SK-N-SH (cell line): Measurements from ENCODE around the gene ACOT12.

Source experiments
- EZH2phosphoT487 ChIP-seq: fragments of 200-600 bp; sonication (generic); IDR thresholded peaks from 2 replicates; pipeline ENCODE4 v1.6.1; 2017; ENCODE audit warnings: low read depth, mixed run types, mild to moderate bottlenecking, antibody characterized with exemption, moderate library complexity, borderline replicate concordance
- NRF1 ChIP-seq: IDR thresholded peaks from 2 replicates; pipeline ENCODE4 v1.6.1; 2012; ENCODE audit warnings: low read depth, mild to moderate bottlenecking, low read length
- TF ChIP-seq, protein P1 (sequence below): IDR thresholded peaks from 2 replicates; pipeline ENCODE4 v1.6.1; 2012; ENCODE audit warnings: mild to moderate bottlenecking, low read depth, low read length, moderate library complexity
- TF ChIP-seq, protein P2 (sequence below): fragments of 200-600 bp; sonication (generic); IDR thresholded peaks from 2 replicates; pipeline ENCODE4 v1.6.1; 2017; ENCODE audit warnings: antibody characterized with exemption, mild to moderate bottlenecking, moderate library complexity
- TF ChIP-seq, protein P3 (sequence below): IDR thresholded peaks from 2 replicates; pipeline ENCODE4 v1.4.0; 2012; ENCODE audit warnings: low read depth, borderline replicate concordance

DNA sequence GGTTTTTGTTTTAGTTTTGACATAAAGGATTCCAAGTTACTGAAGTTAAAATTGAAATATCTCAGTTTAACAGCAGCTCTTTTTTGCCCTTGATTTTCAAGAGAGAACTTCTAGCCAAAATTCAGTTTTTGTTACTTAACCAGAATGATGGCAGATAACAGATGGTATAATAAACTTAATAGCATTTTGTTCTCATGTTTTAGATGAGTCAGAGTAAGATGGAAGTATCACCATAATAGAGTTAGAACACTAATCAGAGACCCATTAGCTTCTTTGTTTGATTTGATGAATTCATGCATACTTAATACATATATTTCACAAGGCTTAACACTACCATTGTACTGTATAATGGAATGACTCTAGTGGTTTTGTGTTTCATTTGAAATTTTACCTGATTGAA, 80.7 kb downstream of the ACOT12 start:
- TF ChIP-seq, protein P1, sequence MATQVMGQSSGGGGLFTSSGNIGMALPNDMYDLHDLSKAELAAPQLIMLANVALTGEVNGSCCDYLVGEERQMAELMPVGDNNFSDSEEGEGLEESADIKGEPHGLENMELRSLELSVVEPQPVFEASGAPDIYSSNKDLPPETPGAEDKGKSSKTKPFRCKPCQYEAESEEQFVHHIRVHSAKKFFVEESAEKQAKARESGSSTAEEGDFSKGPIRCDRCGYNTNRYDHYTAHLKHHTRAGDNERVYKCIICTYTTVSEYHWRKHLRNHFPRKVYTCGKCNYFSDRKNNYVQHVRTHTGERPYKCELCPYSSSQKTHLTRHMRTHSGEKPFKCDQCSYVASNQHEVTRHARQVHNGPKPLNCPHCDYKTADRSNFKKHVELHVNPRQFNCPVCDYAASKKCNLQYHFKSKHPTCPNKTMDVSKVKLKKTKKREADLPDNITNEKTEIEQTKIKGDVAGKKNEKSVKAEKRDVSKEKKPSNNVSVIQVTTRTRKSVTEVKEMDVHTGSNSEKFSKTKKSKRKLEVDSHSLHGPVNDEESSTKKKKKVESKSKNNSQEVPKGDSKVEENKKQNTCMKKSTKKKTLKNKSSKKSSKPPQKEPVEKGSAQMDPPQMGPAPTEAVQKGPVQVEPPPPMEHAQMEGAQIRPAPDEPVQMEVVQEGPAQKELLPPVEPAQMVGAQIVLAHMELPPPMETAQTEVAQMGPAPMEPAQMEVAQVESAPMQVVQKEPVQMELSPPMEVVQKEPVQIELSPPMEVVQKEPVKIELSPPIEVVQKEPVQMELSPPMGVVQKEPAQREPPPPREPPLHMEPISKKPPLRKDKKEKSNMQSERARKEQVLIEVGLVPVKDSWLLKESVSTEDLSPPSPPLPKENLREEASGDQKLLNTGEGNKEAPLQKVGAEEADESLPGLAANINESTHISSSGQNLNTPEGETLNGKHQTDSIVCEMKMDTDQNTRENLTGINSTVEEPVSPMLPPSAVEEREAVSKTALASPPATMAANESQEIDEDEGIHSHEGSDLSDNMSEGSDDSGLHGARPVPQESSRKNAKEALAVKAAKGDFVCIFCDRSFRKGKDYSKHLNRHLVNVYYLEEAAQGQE: no peak
- TF ChIP-seq, protein P2, sequence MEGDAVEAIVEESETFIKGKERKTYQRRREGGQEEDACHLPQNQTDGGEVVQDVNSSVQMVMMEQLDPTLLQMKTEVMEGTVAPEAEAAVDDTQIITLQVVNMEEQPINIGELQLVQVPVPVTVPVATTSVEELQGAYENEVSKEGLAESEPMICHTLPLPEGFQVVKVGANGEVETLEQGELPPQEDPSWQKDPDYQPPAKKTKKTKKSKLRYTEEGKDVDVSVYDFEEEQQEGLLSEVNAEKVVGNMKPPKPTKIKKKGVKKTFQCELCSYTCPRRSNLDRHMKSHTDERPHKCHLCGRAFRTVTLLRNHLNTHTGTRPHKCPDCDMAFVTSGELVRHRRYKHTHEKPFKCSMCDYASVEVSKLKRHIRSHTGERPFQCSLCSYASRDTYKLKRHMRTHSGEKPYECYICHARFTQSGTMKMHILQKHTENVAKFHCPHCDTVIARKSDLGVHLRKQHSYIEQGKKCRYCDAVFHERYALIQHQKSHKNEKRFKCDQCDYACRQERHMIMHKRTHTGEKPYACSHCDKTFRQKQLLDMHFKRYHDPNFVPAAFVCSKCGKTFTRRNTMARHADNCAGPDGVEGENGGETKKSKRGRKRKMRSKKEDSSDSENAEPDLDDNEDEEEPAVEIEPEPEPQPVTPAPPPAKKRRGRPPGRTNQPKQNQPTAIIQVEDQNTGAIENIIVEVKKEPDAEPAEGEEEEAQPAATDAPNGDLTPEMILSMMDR: no peak
- TF ChIP-seq NRF1: no peak
- TF ChIP-seq, protein P3, sequence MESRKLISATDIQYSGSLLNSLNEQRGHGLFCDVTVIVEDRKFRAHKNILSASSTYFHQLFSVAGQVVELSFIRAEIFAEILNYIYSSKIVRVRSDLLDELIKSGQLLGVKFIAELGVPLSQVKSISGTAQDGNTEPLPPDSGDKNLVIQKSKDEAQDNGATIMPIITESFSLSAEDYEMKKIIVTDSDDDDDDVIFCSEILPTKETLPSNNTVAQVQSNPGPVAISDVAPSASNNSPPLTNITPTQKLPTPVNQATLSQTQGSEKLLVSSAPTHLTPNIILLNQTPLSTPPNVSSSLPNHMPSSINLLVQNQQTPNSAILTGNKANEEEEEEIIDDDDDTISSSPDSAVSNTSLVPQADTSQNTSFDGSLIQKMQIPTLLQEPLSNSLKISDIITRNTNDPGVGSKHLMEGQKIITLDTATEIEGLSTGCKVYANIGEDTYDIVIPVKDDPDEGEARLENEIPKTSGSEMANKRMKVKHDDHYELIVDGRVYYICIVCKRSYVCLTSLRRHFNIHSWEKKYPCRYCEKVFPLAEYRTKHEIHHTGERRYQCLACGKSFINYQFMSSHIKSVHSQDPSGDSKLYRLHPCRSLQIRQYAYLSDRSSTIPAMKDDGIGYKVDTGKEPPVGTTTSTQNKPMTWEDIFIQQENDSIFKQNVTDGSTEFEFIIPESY: no peak
- TF ChIP-seq EZH2phosphoT487: no peak
